K562 (cell line): ENCODE data around the gene GPS2. TPM values are rescaled to one million over a fixed set of nuclear protein-coding genes. Genes with fewer than 3 reads are reported as not detected.

Experiments used
- ATAC-seq: fragments of 200-7000 bp; cut with Tn5 transposase; 3 replicates; pipeline ENCODE4 v1.9.1; 2020; ENCODE audit warnings: moderate library complexity
- BruUV-seq: library from RNA; stranded (reverse); fragments of 400-500 nt; replicated peaks from 2 replicates; lab custom pipeline; 2021; lab: Mats Ljungman, UMichigan
- CTCF ChIA-PET: fragments of 300-600 bp; formaldehyde crosslinking; extraction: SDS; loops from one replicate; lab custom pipeline; 2021; ENCODE audit warnings: low intra/inter-chr PET ratio; lab: Yijun Ruan, JAX
- POLR2A ChIA-PET: fragments of 300-600, 350-650 bp; sonication (Branson Sonifier 250); formaldehyde crosslinking; extraction: SDS; loops from one replicate; lab custom pipeline; 2021; ENCODE audit warnings: antibody characterized with exemption, inconsistent platforms; lab: Yijun Ruan, JAX
- DNase-seq, 4 experiments: peaks; one replicate each; pipeline versions ENCODE4 v3.0.0 to v3.0.0-alpha.2; 2011 to 2018; ENCODE audit warnings: low spot score in 3 of 4, mixed read lengths in 3 of 4; ENCODE audit errors: extremely low read depth in 1 of 4
- FAIRE-seq: peaks from 2 replicates; lab custom pipeline; 2011; peaks lifted over from hg19 to GRCh38; lab: Jason Lieb, UNC
- H2AFZ ChIP-seq: 2 replicates; pipeline ENCODE4 v1.6.0; 2011; ENCODE audit warnings: low read depth, low read length, control low read depth, inconsistent platforms
- H3K27ac ChIP-seq: fragments of 200-600 bp; 3 replicates; pipeline ENCODE4 v1.8.0; 2011; ENCODE audit warnings: low read depth, mild to moderate bottlenecking, control low read depth, inconsistent platforms, low read length, moderate library complexity, mixed read lengths; ENCODE audit errors: extremely low read depth
- H3K27me3 ChIP-seq, 2 experiments: fragments of 300-600 bp in 1 of 2; 2 replicates in 1 of 2; 3 replicates in 1 of 2; pipeline versions ENCODE4 v1.6.0 to v1.8.0; 2011; ENCODE audit warnings: inconsistent platforms in 2 of 2, low read length in 2 of 2, mild to moderate bottlenecking in 1 of 2, mixed read lengths in 1 of 2, moderate library complexity in 1 of 2; ENCODE audit not compliant: control insufficient read depth in 2 of 2, insufficient read depth in 2 of 2
- H3K36me3 ChIP-seq: fragments of 300-600 bp; 3 replicates; pipeline ENCODE4 v1.8.0; 2011; ENCODE audit warnings: mild to moderate bottlenecking, low read length, inconsistent platforms; ENCODE audit not compliant: control insufficient read depth, insufficient read depth
- H3K4me1 ChIP-seq, 2 experiments: fragments of 200-600 bp in 1 of 2; replicated peaks in 1 of 2; 2 replicates in 1 of 2; 3 replicates in 1 of 2; pipeline versions ENCODE4 v1.5.1 to v1.8.0; 2011; ENCODE audit warnings: inconsistent platforms in 2 of 2, low read length in 2 of 2, mild to moderate bottlenecking in 1 of 2, mixed read lengths in 1 of 2, moderate library complexity in 1 of 2; ENCODE audit not compliant: control insufficient read depth in 2 of 2, insufficient read depth in 2 of 2
- H3K4me2 ChIP-seq: 2 replicates; pipeline ENCODE4 v1.6.1; 2011; ENCODE audit warnings: low read length, control low read depth, inconsistent platforms, mixed read lengths; ENCODE audit not compliant: insufficient read depth
- H3K4me3 ChIP-seq: fragments of 200-600 bp; sonication (generic), shearing (Covaris generic); 2 replicates; pipeline ENCODE4 v1.5.1; 2016; ENCODE audit warnings: control low read depth, inconsistent platforms
- H3K79me2 ChIP-seq: fragments of 200-600 bp; 3 replicates; pipeline ENCODE4 v1.8.0; 2011; ENCODE audit warnings: low read length, inconsistent platforms; ENCODE audit not compliant: control insufficient read depth, insufficient read depth
- H3K9ac ChIP-seq, 2 experiments: 2 replicates each; pipeline versions ENCODE4 v1.6.0 to v1.6.1; 2011; ENCODE audit warnings: low read depth in 2 of 2, low read length in 2 of 2, control low read depth in 1 of 2, inconsistent platforms in 1 of 2, mild to moderate bottlenecking in 1 of 2, mixed read lengths in 1 of 2; ENCODE audit not compliant: insufficient read depth in 1 of 2
- H3K9me1 ChIP-seq: one replicate; pipeline ENCODE4 v1.6.0; 2011; ENCODE audit warnings: inconsistent platforms, mild to moderate bottlenecking, low read length, moderate library complexity; ENCODE audit not compliant: control insufficient read depth, insufficient read depth
- H3K9me3 ChIP-seq: replicated peaks from 2 replicates; pipeline ENCODE4 v1.5.1; 2011; ENCODE audit warnings: low read depth, low read length, inconsistent platforms; ENCODE audit not compliant: control insufficient read depth, insufficient read depth
- H4K20me1 ChIP-seq: replicated peaks from 2 replicates; pipeline ENCODE4 v1.6.1; 2011; ENCODE audit warnings: low read length, inconsistent platforms, mixed read lengths; ENCODE audit not compliant: control insufficient read depth, insufficient read depth
- ESRRA ChIP-seq: fragments of 450-650 bp; IDR thresholded peaks from 2 replicates; pipeline ENCODE4 v1.6.1; 2014; ENCODE audit warnings: low read depth, mild to moderate bottlenecking, moderate library complexity, borderline replicate concordance
- ETS2 ChIP-seq: IDR thresholded peaks from 2 replicates; pipeline ENCODE4 v1.6.1; 2016; ENCODE audit warnings: borderline replicate concordance, missing genetic modification characterization, mild to moderate bottlenecking, moderate library complexity, missing compliant biosample characterization; ENCODE audit not compliant: poor library complexity, severe bottlenecking
- IRF9 ChIP-seq: fragments of 450-650 bp; IDR thresholded peaks from 2 replicates; pipeline ENCODE4 v1.6.1; 2016; ENCODE audit warnings: missing biosample characterization, missing genetic modification characterization
- KAT7 ChIP-seq: sonication (generic); formaldehyde crosslinking; IDR thresholded peaks from 2 replicates; pipeline ENCODE4 v1.8.0; 2022; ENCODE audit warnings: missing genetic modification reagents, mild to moderate bottlenecking, borderline replicate concordance
- LEF1 ChIP-seq: fragments of 450-650 bp; IDR thresholded peaks from 2 replicates; pipeline ENCODE4 v1.6.1; 2016; ENCODE audit warnings: mild to moderate bottlenecking
- MTA2 ChIP-seq: fragments of 450-650 bp; IDR thresholded peaks from 2 replicates; pipeline ENCODE4 v1.6.1; 2016; ENCODE audit warnings: low read depth
- POLR2A ChIP-seq: fragments of 450-650 bp; conservative IDR thresholded peaks from 2 replicates; pipeline ENCODE4 v1.6.1; 2016
- POLR2AphosphoS2 ChIP-seq: IDR thresholded peaks from 2 replicates; pipeline ENCODE4 v1.6.1; 2012; ENCODE audit warnings: low read length, improper control_type of control experiment
- RBM17 ChIP-seq: fragments of 200-400 bp; formaldehyde crosslinking; IDR thresholded peaks from 2 replicates; pipeline ENCODE4 v1.6.1; 2017; ENCODE audit warnings: low read depth, mild to moderate bottlenecking, low read length, borderline replicate concordance
- SNAPC5 ChIP-seq: fragments of 250-450 bp; sonication (Bioruptor Pico); IDR thresholded peaks from 2 replicates; pipeline ENCODE4 v1.8.0; 2021; ENCODE audit warnings: moderate library complexity, mild to moderate bottlenecking, inconsistent platforms
- TFAM ChIP-seq: fragments of 250-450 bp; sonication (Bioruptor Pico); conservative IDR thresholded peaks from 2 replicates; pipeline ENCODE4 v1.5.0; 2021; ENCODE audit warnings: mild to moderate bottlenecking, moderate library complexity
- ZMIZ1 ChIP-seq, 2 experiments: fragments of 150-350 bp in 1 of 2; IDR thresholded peaks; 2 replicates each; pipeline ENCODE4 v1.6.1; 2012 to 2016; ENCODE audit warnings: low read depth in 2 of 2, low read length in 2 of 2, mild to moderate bottlenecking in 1 of 2, moderate library complexity in 1 of 2
- ZNF274 ChIP-seq: IDR thresholded peaks from 2 replicates; pipeline ENCODE4 v1.6.1; 2011; ENCODE audit warnings: low read depth, mild to moderate bottlenecking, low read length, moderate library complexity, borderline replicate concordance
- ZNF347 ChIP-seq: fragments of 450-650 bp; formaldehyde crosslinking; IDR thresholded peaks from 2 replicates; pipeline ENCODE4 v1.4.0; 2020; ENCODE audit warnings: low read depth, mild to moderate bottlenecking, moderate library complexity
- WGBS: fragments of 100-300 bp; shearing (Covaris generic); methylation state at CpG from one replicate; pipeline ENCODE4 v1.1.6; 2016; ENCODE audit warnings: low coverage, mixed read lengths; ENCODE audit not compliant: insufficient coverage; ENCODE audit errors: missing lambda C conversion rate; 5-methylcytosine and 5-hydroxymethylcytosine counted together
- in situ Hi-C: fragments of 300-500 bp; cut with MboI; formaldehyde crosslinking; loops from 4 replicates; pipeline ENCODE4 v1.15.0; 2018; ENCODE audit warnings: inconsistent platforms, mixed read lengths
- intact Hi-C: fragments of 100-400 bp; cut with micrococcal nuclease; formaldehyde crosslinking; loops from 2 replicates; pipeline ENCODE4 v1.14.2; 2022
- polyA plus RNA-seq, 8 experiments: library from polyadenylated mRNA; depleted of rRNA in 4 of 8; stranded (reverse) in 5 of 8; unstranded in 3 of 8; fragments of >200 nt; fragmentation: Nextera tagmentation in 2 of 8; fragmentation: Illumina TruSeq in 1 of 8; extraction: Ambion mirVana in 2 of 8; extraction: Trizol in 1 of 8; gene quantifications; 2 replicates each; pipeline versions ENCODE4 v1.2.1 to v1.2.3, GENCODE V29; 2011 to 2014; ENCODE audit warnings: inconsistent platforms in 1 of 8, missing spikeins in 1 of 8
- total RNA-seq, 7 experiments: library from RNA; depleted of rRNA in 6 of 7; stranded (reverse); fragments of >200 nt in 6 of 7; fragmentation: Illumina TruSeq in 2 of 7; extraction: Trizol in 2 of 7; gene quantifications; 2 replicates each; pipeline versions ENCODE4 v1.2.1 to v1.2.3, GENCODE V29; 2011 to 2021; ENCODE audit warnings: low replicate concordance in 1 of 7

The GPS2 gene
- total and polyA plus RNA-seq, 9 of the 15 experiments (the other 6 are each of a cell fraction or from before 2014, with no cell fraction given) = 18.3 to 75.7 (median 37.0) TPM

- in situ Hi-C loops = no loop called here
- POLR2A ChIA-PET = interaction anchor here (0.6 to 0.8 kb wide), 3 partner anchors 8 to 168 kb away, joined by 3 read pairs; no protein-coding TSS in a partner anchor
- Histone ChIP-seq H3K4me1 (peaks cover 5 to 26% of the 10 kb centered on the region in 2 experiments; a peak in 3 of 5 replicates), H3K36me3 (peaks cover 73% of the 10 kb centered on the region; the same call in 2 of the 3 replicates), H3K27me3 (no peaks in the 10 kb centered on the region), H3K9ac (no peak overlapping the region), H3K4me3 (no peak overlapping the region), H3K79me2 (peaks cover 11% of the 10 kb centered on the region), H4K20me1 (peaks cover 5% of the 10 kb centered on the region), H3K9me3 (no peaks in the 10 kb centered on the region), H2AFZ (no peak overlapping the region), H3K4me2 (no peak overlapping the region), H3K27ac (no peak overlapping the region), H3K9me1 (peaks cover 3% of the 10 kb centered on the region)
- intact Hi-C loops = no loop called here
- FAIRE-seq (no peak), DNase-seq (no peak), ATAC-seq (no peak)
- no TSS peak for BruUV-seq
- CTCF ChIA-PET = no interaction called here
- 92% methylated on average over 11 of the region's 16 CpGs for WGBS
- no peak for TF ChIP-seq ETS2 (tag)
- TF ChIP-seq ESRRA = no peak
- TF ChIP-seq LEF1 = no peak
- no peak for TF ChIP-seq TFAM (CRISPR knock-in tag)
- TF ChIP-seq MTA2 = no peak
- no peak for TF ChIP-seq ZNF274
- no peak for TF ChIP-seq ZNF347 (CRISPR knock-in tag)
- TF ChIP-seq SNAPC5 (CRISPR knock-in tag) = no peak
- TF ChIP-seq KAT7 (CRISPR knock-in tag) = no peak
- no peak for TF ChIP-seq IRF9 (tag)
- TF ChIP-seq POLR2AphosphoS2 = no peak
- no peak for TF ChIP-seq POLR2A
- TF ChIP-seq ZMIZ1 (IDR thresholded peaks at IDR 0.05; ENCODE audit: low read depth in 2 of 2, low read length in 2 of 2) = no peak
- no peak for TF ChIP-seq RBM17
Measured at GRCh38 chr17:7317161-7317803, 2.1 kb upstream of the GPS2 start.
